ENCODE results near the gene SLC6A18.

SLC6A18 gene

GRCh38 chr5:1249366-1250280, 24.4 kb downstream of the SLC6A18 start:
- no peak for TF ChIP-seq CTCF (conservative IDR thresholded peaks at IDR 0.05; ENCODE audit: low read depth, low read length)
- no peak for DNase-seq (ENCODE audit: low read depth)
- no peak overlapping the region for H3K4me3 ChIP-seq (ENCODE audit: low read length)

- TF ChIP-seq CTCF (conservative IDR thresholded peaks at IDR 0.05; ENCODE audit: low read depth, low read length), result no peak
- no peak for DNase-seq (ENCODE audit: low read depth)
Measured at GRCh38 chr5:1251678-1252580, 26.7 kb downstream of the SLC6A18 start.

GRCh38 chr5:1252681-1253080, 27.5 kb downstream of the SLC6A18 start:
- no peak for DNase-seq (ENCODE audit: low read depth)
- H3K4me3 ChIP-seq (ENCODE audit: low read length), result no peak overlapping the region
- TF ChIP-seq CTCF (conservative IDR thresholded peaks at IDR 0.05; ENCODE audit: low read depth, low read length), result no peak

More at GRCh38 chr5:1251678-1252580, 26.7 kb downstream of the SLC6A18 start:
- no peak overlapping the region for H3K4me3 ChIP-seq (ENCODE audit: low read length)

- H3K4me3 ChIP-seq (ENCODE audit: low read length), result no peak overlapping the region
- TF ChIP-seq CTCF (conservative IDR thresholded peaks at IDR 0.05; ENCODE audit: low read depth, low read length), result no peak
- DNase-seq (ENCODE audit: low read depth), result no peak
Measured at GRCh38 chr5:1253456-1254105, 28.4 kb downstream of the SLC6A18 start.

- H3K4me3 ChIP-seq (ENCODE audit: low read length), result no peak overlapping the region
- no peak for DNase-seq (ENCODE audit: low read depth)
- no peak for TF ChIP-seq CTCF (conservative IDR thresholded peaks at IDR 0.05; ENCODE audit: low read depth, low read length)
Measured at GRCh38 chr5:1254196-1254595, 29.0 kb downstream of the SLC6A18 start.

- no peak for DNase-seq (ENCODE audit: low read depth)
- TF ChIP-seq CTCF (conservative IDR thresholded peaks at IDR 0.05; ENCODE audit: low read depth, low read length), result no peak
- H3K4me3 ChIP-seq (ENCODE audit: low read length), result no peak overlapping the region
Measured at GRCh38 chr5:1255081-1255561, 29.9 kb downstream of the SLC6A18 start.
